Ecto neural progenitor cell (in vitro differentiated cells): Measurements from ENCODE around the gene NDRG4.

Source experiments
- DNase-seq: peaks from one replicate; pipeline ENCODE4 v3.0.0-alpha.2; 2018; ENCODE audit warnings: low spot score

NDRG4 gene

DNA sequence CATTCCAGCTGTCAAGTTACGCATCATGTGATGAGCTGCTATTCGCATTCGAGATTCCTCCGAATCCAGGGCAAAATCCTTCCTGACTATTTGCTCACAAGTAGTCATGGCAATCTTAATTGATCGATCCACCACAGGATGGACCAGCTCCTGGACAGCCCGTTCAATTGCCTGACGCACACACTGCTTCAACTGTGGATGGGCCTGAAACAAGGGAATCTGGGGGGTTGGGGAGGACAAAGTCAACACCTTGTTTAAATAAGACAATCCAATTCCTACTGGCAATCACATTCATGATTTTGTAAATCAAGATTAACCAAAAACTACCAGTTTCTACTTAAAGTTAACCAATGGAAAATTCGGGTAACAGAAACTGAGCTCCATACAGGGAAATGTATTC is 43.7 kb downstream of the NDRG4 start:
- DNase-seq: no peak

DNA sequence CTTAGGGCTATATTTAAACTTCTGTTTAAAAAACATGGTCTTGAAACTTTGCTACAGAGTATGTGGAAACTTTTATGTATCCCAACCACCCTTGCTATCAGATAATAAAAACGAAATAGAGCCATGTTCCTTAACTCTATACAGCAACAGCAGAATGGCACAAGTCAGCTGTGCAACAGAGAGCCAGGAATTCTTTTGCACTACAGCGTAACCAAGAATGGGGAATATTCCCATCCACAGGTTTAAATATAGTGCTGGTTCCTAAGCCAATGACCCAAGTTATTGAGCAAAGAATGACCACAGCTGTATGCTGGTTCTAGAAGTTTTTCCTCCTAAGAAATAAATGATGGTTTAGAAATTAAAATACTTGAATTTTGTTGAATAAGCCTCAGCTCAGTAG is 48.4 kb downstream of the NDRG4 start:
- no peak for DNase-seq

DNA sequence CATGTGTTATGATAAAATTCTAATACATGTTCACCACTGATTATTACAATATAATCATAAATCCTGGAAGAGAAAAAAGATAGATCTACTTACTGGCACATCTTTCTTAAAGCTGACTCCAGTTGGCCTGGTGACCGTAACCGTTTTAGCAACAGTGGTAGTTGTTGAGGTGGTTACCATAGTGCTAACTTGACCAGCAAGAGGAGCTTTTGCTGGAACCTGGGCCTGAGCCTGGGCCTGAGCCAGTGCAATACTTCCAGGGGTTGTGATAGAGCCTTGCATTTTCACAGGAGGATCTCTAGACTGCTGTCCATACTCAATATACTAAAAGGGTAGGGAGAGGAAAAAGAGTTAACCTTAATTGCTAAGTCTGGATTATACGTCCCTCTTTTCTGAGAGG is 51.6 kb downstream of the NDRG4 start:
- no peak for DNase-seq

DNA sequence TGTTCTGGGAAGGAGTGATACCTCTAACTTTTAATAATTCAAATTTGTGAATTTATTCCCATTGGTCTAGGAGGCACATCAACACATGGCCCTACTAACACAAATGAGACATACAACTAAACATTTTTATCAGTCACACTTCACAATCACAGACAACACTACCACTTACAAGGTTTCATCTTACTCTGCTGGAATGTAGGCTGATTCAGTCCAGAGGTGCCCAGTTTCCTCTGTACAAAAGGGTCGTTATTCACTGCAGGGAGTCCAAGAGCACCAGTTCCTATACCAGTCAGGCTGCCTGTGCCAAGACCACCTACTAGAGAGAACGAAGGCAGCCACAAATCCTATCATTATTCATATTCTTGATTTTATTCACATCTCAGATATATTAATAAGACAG is 56.7 kb downstream of the NDRG4 start:
- DNase-seq: no peak
